A549 (cell line): ENCODE data around the gene RPL4. TPM values are rescaled to one million over a fixed set of nuclear protein-coding genes. Genes with fewer than 3 reads are reported as not detected.

ENCODE experiments used
- ATAC-seq, 2 experiments: fragments of 200-7000 bp in 1 of 2; fragments of >200 bp in 1 of 2; cut with Nextera tagmentation in 1 of 2; cut with Tn5 transposase in 1 of 2; 3 replicates each; pipeline versions ENCODE4 v1.8.0 to v1.9.1; 2018 to 2020; ENCODE audit warnings: mild to moderate bottlenecking in 1 of 2, moderate library complexity in 1 of 2
- CTCF ChIA-PET: fragments of 300-600 bp; sonication (Branson Sonifier 250); formaldehyde crosslinking; extraction: SDS; loops from one replicate; lab custom pipeline; 2021; ENCODE audit warnings: antibody characterized with exemption, inconsistent platforms; lab: Yijun Ruan, JAX
- POLR2A ChIA-PET: fragments of 350-600 bp; formaldehyde crosslinking; extraction: SDS; loops from one replicate; lab custom pipeline; 2021; ENCODE audit warnings: antibody characterized with exemption, inconsistent platforms; lab: Yijun Ruan, JAX
- DNase-seq, 2 experiments: peaks; one replicate each; pipeline versions ENCODE4 v3.0.0 to v3.0.0-alpha.2; 2011 to 2016; ENCODE audit warnings: low read depth in 1 of 2, low spot score in 1 of 2
- FAIRE-seq: peaks from 2 replicates; lab custom pipeline; 2011; peaks lifted over from hg19 to GRCh38; lab: Jason Lieb, UNC
- H3K27ac ChIP-seq, 2 experiments: fragments of >200 bp; sonication (Bioruptor Twin); formaldehyde crosslinking; 3 replicates each; pipeline ENCODE4 v1.5.1; 2016 to 2017
- H3K4me1 ChIP-seq: fragments of >200 bp; sonication (Bioruptor Twin); formaldehyde crosslinking; 3 replicates; pipeline ENCODE4 v1.6.1; 2016
- H3K4me2 ChIP-seq: fragments of >200 bp; sonication (Bioruptor Twin); formaldehyde crosslinking; 3 replicates; pipeline ENCODE4 v1.6.1; 2016
- H3K4me3 ChIP-seq: fragments of >200 bp; sonication (Bioruptor Twin); formaldehyde crosslinking; 3 replicates; pipeline ENCODE4 v1.5.1; 2016
- H3K9me3 ChIP-seq: fragments of >200 bp; sonication (Bioruptor Twin); formaldehyde crosslinking; 3 replicates; pipeline ENCODE4 v1.6.1; 2016
- EHMT2 ChIP-seq: fragments of 200-600 bp; sonication (generic); IDR thresholded peaks from 2 replicates; pipeline ENCODE4 v1.6.1; 2016; ENCODE audit warnings: antibody characterized with exemption, low read depth, mild to moderate bottlenecking, moderate library complexity
- EP300 ChIP-seq, 2 experiments: fragments of >200 bp; sonication (Bioruptor Twin); formaldehyde crosslinking; IDR thresholded peaks; 2 replicates in 1 of 2; 3 replicates in 1 of 2; pipeline ENCODE4 v1.6.1; 2016 to 2017
- ESRRA ChIP-seq: fragments of 150-350 bp; IDR thresholded peaks from 2 replicates; pipeline ENCODE4 v1.6.1; 2014; ENCODE audit warnings: mild to moderate bottlenecking, low read length, borderline replicate concordance
- FOSB ChIP-seq: fragments of 250-450 bp; sonication (Bioruptor Pico); IDR thresholded peaks from 2 replicates; pipeline ENCODE4 v1.5.0; 2020; ENCODE audit warnings: mild to moderate bottlenecking, moderate library complexity
- FOSL2 ChIP-seq, 2 experiments: fragments of 450-650 bp in 1 of 2; fragments of >200 bp in 1 of 2; sonication (Bioruptor Twin) in 1 of 2; formaldehyde crosslinking; IDR thresholded peaks; 2 replicates each; pipeline versions ENCODE4 v1.5.0 to v1.6.1; 2016 to 2020; ENCODE audit warnings: mild to moderate bottlenecking in 1 of 2, moderate library complexity in 1 of 2
- FOXS1 ChIP-seq: fragments of 250-450 bp; sonication (Bioruptor Pico); IDR thresholded peaks from 2 replicates; pipeline ENCODE4 v1.5.0; 2020; ENCODE audit warnings: mild to moderate bottlenecking, moderate library complexity
- JUN ChIP-seq, 2 experiments: fragments of >200 bp; sonication (Bioruptor Twin); formaldehyde crosslinking; IDR thresholded peaks; 2 replicates in 1 of 2; 3 replicates in 1 of 2; pipeline ENCODE4 v1.6.1; 2016 to 2017
- JUNB ChIP-seq: fragments of >200 bp; sonication (Bioruptor Twin); formaldehyde crosslinking; IDR thresholded peaks from 2 replicates; pipeline ENCODE4 v1.6.1; 2016
- MAFK ChIP-seq: fragments of 450-650 bp; IDR thresholded peaks from 2 replicates; pipeline ENCODE4 v1.6.1; 2014; ENCODE audit not compliant: partially characterized antibody
- POLR2A ChIP-seq: IDR thresholded peaks from 2 replicates; pipeline ENCODE4 v1.6.1; 2012; ENCODE audit warnings: mild to moderate bottlenecking, low read length
- RAD21 ChIP-seq, 2 experiments: fragments of >200 bp in 1 of 2; sonication (Bioruptor Twin) in 1 of 2; formaldehyde crosslinking in 1 of 2; IDR thresholded peaks in 1 of 2; conservative IDR thresholded peaks in 1 of 2; 2 replicates in 1 of 2; 3 replicates in 1 of 2; pipeline ENCODE4 v1.6.1; 2012 to 2018; ENCODE audit warnings: inconsistent platforms in 1 of 2
- SREBF2 ChIP-seq: fragments of 450-650 bp; IDR thresholded peaks from 2 replicates; pipeline ENCODE4 v1.6.1; 2014; ENCODE audit warnings: mild to moderate bottlenecking, moderate library complexity
- ZFP36 ChIP-seq: fragments of 450-650 bp; IDR thresholded peaks from 2 replicates; pipeline ENCODE4 v1.6.1; 2014; ENCODE audit warnings: borderline replicate concordance; ENCODE audit not compliant: partially characterized antibody
- ZSCAN20 ChIP-seq: fragments of 250-450 bp; sonication (Bioruptor Pico); IDR thresholded peaks from 2 replicates; pipeline ENCODE4 v1.8.0; 2022; ENCODE audit warnings: mild to moderate bottlenecking, moderate library complexity
- WGBS: methylation state at CpG from one replicate; pipeline ENCODE4 v1.1.6; 2017; ENCODE audit errors: missing lambda C conversion rate; 5-methylcytosine and 5-hydroxymethylcytosine counted together
- polyA plus RNA-seq, 4 experiments: library from polyadenylated mRNA; depleted of rRNA in 3 of 4; stranded (reverse); fragments of >200 nt; fragmentation: RNase III in 1 of 4; extraction: RNeasy Plus Mini Kit Qiagen cat#74134 plus additional on column Dnase treatment in 1 of 4; gene quantifications; 2 replicates in 3 of 4; 3 replicates in 1 of 4; pipeline ENCODE4 v1.2.3, GENCODE V29; 2011 to 2017
- TF ChIP-seq, protein P1 (sequence below): fragments of 150-350 bp; IDR thresholded peaks from 2 replicates; pipeline ENCODE4 v1.6.1; 2014; ENCODE audit warnings: low read depth, mild to moderate bottlenecking, low read length
- TF ChIP-seq, protein P2 (sequence below): fragments of 200-600 bp; sonication (generic); IDR thresholded peaks from 2 replicates; pipeline ENCODE4 v1.6.1; 2016; ENCODE audit warnings: antibody characterized with exemption, mild to moderate bottlenecking, moderate library complexity
- TF ChIP-seq, protein P3 (sequence below): fragments of >200 bp; sonication (Bioruptor Twin); formaldehyde crosslinking; IDR thresholded peaks from 3 replicates; pipeline ENCODE4 v1.5.1; 2016

The RPL4 gene
- polyA plus RNA-seq, 2 of the 4 experiments (the other 2 are of a cell fraction), result 4,330 to 6,042 TPM

DNA sequence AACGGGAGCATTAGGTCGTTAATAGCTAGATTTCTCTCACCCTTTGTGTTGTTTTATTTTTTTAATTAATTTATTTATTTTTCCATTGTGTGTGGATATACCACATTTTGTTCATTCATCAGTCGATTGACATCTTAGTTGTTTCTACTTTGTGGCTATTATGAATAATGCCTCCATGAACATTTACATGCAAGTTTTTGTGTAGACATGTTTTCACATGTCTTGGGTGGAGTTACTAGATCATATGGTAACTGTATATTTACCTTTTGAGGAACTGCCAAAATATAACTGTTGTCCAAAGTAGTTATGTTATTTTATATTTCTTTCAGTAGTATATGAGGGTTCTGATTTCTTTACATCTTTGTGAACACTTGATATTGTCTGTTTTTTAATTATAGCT lies 19.3 kb upstream of the RPL4 start:
- H3K27ac ChIP-seq, result no peak overlapping the region
- TF ChIP-seq POLR2A, result no peak
- TF ChIP-seq, protein P1, sequence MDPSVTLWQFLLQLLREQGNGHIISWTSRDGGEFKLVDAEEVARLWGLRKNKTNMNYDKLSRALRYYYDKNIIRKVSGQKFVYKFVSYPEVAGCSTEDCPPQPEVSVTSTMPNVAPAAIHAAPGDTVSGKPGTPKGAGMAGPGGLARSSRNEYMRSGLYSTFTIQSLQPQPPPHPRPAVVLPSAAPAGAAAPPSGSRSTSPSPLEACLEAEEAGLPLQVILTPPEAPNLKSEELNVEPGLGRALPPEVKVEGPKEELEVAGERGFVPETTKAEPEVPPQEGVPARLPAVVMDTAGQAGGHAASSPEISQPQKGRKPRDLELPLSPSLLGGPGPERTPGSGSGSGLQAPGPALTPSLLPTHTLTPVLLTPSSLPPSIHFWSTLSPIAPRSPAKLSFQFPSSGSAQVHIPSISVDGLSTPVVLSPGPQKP, result no peak
- TF ChIP-seq RAD21 (conservative IDR thresholded peaks at IDR 0.05 in 1 of 2, IDR thresholded peaks at IDR 0.05 in 1 of 2), result no peak
- no peak for TF ChIP-seq JUNB
- TF ChIP-seq FOSL2 (IDR thresholded peaks at IDR 0.05), result no peak
- TF ChIP-seq FOSL2 (CRISPR knock-in tag; IDR thresholded peaks at IDR 0.05), result no peak
- no peak for TF ChIP-seq SREBF2
- TF ChIP-seq ESRRA, result no peak
- no peak for TF ChIP-seq EP300 (IDR thresholded peaks at IDR 0.05)
- TF ChIP-seq, protein P2, sequence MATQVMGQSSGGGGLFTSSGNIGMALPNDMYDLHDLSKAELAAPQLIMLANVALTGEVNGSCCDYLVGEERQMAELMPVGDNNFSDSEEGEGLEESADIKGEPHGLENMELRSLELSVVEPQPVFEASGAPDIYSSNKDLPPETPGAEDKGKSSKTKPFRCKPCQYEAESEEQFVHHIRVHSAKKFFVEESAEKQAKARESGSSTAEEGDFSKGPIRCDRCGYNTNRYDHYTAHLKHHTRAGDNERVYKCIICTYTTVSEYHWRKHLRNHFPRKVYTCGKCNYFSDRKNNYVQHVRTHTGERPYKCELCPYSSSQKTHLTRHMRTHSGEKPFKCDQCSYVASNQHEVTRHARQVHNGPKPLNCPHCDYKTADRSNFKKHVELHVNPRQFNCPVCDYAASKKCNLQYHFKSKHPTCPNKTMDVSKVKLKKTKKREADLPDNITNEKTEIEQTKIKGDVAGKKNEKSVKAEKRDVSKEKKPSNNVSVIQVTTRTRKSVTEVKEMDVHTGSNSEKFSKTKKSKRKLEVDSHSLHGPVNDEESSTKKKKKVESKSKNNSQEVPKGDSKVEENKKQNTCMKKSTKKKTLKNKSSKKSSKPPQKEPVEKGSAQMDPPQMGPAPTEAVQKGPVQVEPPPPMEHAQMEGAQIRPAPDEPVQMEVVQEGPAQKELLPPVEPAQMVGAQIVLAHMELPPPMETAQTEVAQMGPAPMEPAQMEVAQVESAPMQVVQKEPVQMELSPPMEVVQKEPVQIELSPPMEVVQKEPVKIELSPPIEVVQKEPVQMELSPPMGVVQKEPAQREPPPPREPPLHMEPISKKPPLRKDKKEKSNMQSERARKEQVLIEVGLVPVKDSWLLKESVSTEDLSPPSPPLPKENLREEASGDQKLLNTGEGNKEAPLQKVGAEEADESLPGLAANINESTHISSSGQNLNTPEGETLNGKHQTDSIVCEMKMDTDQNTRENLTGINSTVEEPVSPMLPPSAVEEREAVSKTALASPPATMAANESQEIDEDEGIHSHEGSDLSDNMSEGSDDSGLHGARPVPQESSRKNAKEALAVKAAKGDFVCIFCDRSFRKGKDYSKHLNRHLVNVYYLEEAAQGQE, result no peak
- no peak for TF ChIP-seq MAFK
- TF ChIP-seq ZSCAN20 (CRISPR knock-in tag), result no peak
- no peak for TF ChIP-seq EHMT2
- TF ChIP-seq, protein P3, sequence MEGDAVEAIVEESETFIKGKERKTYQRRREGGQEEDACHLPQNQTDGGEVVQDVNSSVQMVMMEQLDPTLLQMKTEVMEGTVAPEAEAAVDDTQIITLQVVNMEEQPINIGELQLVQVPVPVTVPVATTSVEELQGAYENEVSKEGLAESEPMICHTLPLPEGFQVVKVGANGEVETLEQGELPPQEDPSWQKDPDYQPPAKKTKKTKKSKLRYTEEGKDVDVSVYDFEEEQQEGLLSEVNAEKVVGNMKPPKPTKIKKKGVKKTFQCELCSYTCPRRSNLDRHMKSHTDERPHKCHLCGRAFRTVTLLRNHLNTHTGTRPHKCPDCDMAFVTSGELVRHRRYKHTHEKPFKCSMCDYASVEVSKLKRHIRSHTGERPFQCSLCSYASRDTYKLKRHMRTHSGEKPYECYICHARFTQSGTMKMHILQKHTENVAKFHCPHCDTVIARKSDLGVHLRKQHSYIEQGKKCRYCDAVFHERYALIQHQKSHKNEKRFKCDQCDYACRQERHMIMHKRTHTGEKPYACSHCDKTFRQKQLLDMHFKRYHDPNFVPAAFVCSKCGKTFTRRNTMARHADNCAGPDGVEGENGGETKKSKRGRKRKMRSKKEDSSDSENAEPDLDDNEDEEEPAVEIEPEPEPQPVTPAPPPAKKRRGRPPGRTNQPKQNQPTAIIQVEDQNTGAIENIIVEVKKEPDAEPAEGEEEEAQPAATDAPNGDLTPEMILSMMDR, result no peak
- TF ChIP-seq ZFP36, result no peak
- TF ChIP-seq JUN (IDR thresholded peaks at IDR 0.05), result no peak
- no peak for TF ChIP-seq FOSB
- no peak for TF ChIP-seq FOXS1 (CRISPR knock-in tag)
- H3K4me2 ChIP-seq, result no peak overlapping the region
- FAIRE-seq (peak; percentile 90), DNase-seq (no peak), ATAC-seq (no peak)
- WGBS, result 86% methylated on average over 3 of the region's 3 CpGs
- CTCF ChIA-PET, result interaction anchor here (0.6 to 1.6 kb wide), 5 partner anchors 9 to 139 kb away, joined by 3 to 6 read pairs (median 3); no protein-coding TSS in a partner anchor
- H3K4me3 ChIP-seq, result no peak overlapping the region
- POLR2A ChIA-PET, result no interaction called here
- H3K9me3 ChIP-seq, result no peaks in the 10 kb centered on the region
- no peaks in the 10 kb centered on the region for H3K4me1 ChIP-seq

DNA sequence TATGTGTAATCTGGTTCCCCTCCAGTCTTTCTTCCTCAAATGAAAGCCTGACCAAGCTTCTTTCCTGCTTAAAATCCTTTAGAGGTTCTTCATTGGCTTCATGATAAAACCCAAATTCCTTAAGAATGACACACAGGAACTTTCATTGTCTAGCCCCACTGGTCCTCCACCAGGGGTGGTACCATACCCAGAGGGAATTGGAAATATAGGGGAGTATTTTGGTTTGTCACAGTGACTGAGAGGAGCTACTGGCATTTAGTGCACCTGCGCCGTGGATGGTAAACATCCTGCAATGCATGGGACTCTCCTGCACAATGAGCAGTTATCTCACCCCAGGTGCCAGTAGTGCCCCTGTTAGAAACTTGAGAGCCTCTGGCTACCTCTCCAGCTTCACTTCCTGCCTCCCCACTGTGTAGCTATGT lies 11.3 kb upstream of the RPL4 start:
- DNase-seq (no peak), FAIRE-seq (no peak), ATAC-seq (no peak; a peak in 2 of 6 replicates)
- no peaks in the 10 kb centered on the region for H3K4me1 ChIP-seq
- TF ChIP-seq RAD21 (conservative IDR thresholded peaks at IDR 0.05 in 1 of 2, IDR thresholded peaks at IDR 0.05 in 1 of 2), result no peak
- no peak overlapping the region for H3K27ac ChIP-seq
- CTCF ChIA-PET, result interaction anchor here (0.5 to 2.9 kb wide), 8 partner anchors 8 to 179 kb away, joined by 3 to 20 read pairs (median 3); partner anchors contain the start of genes RPL4, SNAPC5 and ZWILCH
- 96% methylated on average over 2 of the region's 2 CpGs for WGBS
- H3K4me2 ChIP-seq, result no peak overlapping the region
- POLR2A ChIA-PET, result no interaction called here
- H3K9me3 ChIP-seq, result no peaks in the 10 kb centered on the region
- H3K4me3 ChIP-seq, result no peak overlapping the region
